PC-9 (cell line): ENCODE results near the gene SELENOM.

ENCODE experiments used
- EZH2 ChIP-seq: fragments of 200-600 bp; sonication (generic); IDR thresholded peaks from 2 replicates; pipeline ENCODE4 v1.8.0; 2017; ENCODE audit warnings: antibody characterized with exemption, low read depth
- TF ChIP-seq, protein P1 (sequence below): fragments of 200-600 bp; sonication (generic); conservative IDR thresholded peaks from 2 replicates; pipeline ENCODE4 v1.6.1; 2017; ENCODE audit warnings: mixed run types, antibody characterized with exemption, mild to moderate bottlenecking, moderate library complexity

GRCh38 chr22:31103899-31104694 lies 3.3 kb downstream of the SELENOM start:
- TF ChIP-seq, protein P1, sequence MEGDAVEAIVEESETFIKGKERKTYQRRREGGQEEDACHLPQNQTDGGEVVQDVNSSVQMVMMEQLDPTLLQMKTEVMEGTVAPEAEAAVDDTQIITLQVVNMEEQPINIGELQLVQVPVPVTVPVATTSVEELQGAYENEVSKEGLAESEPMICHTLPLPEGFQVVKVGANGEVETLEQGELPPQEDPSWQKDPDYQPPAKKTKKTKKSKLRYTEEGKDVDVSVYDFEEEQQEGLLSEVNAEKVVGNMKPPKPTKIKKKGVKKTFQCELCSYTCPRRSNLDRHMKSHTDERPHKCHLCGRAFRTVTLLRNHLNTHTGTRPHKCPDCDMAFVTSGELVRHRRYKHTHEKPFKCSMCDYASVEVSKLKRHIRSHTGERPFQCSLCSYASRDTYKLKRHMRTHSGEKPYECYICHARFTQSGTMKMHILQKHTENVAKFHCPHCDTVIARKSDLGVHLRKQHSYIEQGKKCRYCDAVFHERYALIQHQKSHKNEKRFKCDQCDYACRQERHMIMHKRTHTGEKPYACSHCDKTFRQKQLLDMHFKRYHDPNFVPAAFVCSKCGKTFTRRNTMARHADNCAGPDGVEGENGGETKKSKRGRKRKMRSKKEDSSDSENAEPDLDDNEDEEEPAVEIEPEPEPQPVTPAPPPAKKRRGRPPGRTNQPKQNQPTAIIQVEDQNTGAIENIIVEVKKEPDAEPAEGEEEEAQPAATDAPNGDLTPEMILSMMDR: no peak
- no peak for TF ChIP-seq EZH2
